HG03045 (cell line): ENCODE measurements around the gene PTK6.
A peak's percentile ranks its signal among the peaks of the same experiment; 100 is the strongest.

ENCODE experiments used
- ATAC-seq: cut with Tn5 transposase; IDR thresholded peaks from one replicate; pipeline ENCODE4 v1.9.1; 2021; ENCODE audit warnings: mild to moderate bottlenecking, moderate library complexity; ENCODE audit not compliant: unreplicated experiment

The PTK6 gene

GRCh38 chr20:63570281-63571086 is 33.3 kb upstream of the PTK6 start:
- no peak for ATAC-seq

GRCh38 chr20:63568986-63569949 is 32.1 kb upstream of the PTK6 start:
- no peak for ATAC-seq

- peak; percentile 12 for ATAC-seq
Measured at GRCh38 chr20:63568170-63568981, 31.2 kb upstream of the PTK6 start.

GRCh38 chr20:63567386-63568169 is 30.4 kb upstream of the PTK6 start:
- peak; percentile 51 for ATAC-seq

- ATAC-seq = no peak
Measured at GRCh38 chr20:63567136-63567385, 29.9 kb upstream of the PTK6 start.

GRCh38 chr20:63566395-63567135 is 29.4 kb upstream of the PTK6 start:
- ATAC-seq = no peak

GRCh38 chr20:63565699-63566335 is 28.6 kb upstream of the PTK6 start:
- ATAC-seq = no peak

- no peak for ATAC-seq
Measured at GRCh38 chr20:63565021-63565698, 28.0 kb upstream of the PTK6 start.

- no peak for ATAC-seq
Measured at GRCh38 chr20:63564036-63564810, 27.0 kb upstream of the PTK6 start.

GRCh38 chr20:63563225-63563935 is 26.2 kb upstream of the PTK6 start:
- no peak for ATAC-seq

GRCh38 chr20:63562461-63563224 is 25.5 kb upstream of the PTK6 start:
- ATAC-seq = no peak

GRCh38 chr20:63561624-63562396 is 24.6 kb upstream of the PTK6 start:
- no peak for ATAC-seq

GRCh38 chr20:63560856-63561609 is 23.9 kb upstream of the PTK6 start:
- ATAC-seq = no peak

GRCh38 chr20:63560333-63560805 is 23.2 kb upstream of the PTK6 start:
- ATAC-seq = no peak
